NCI-H526 (cell line): Measurements from ENCODE around the gene MYL12B.
"Not testable (repeated sequence)": the region's sequence is repeated elsewhere in the genome, so short reads cannot be mapped to it uniquely, and the experiment has no call there.

Source experiments
- DNase-seq, 2 experiments: peaks; one replicate each; lab custom pipeline; 2025; lab: John Stamatoyannopoulos, UW

MYL12B gene

DNA sequence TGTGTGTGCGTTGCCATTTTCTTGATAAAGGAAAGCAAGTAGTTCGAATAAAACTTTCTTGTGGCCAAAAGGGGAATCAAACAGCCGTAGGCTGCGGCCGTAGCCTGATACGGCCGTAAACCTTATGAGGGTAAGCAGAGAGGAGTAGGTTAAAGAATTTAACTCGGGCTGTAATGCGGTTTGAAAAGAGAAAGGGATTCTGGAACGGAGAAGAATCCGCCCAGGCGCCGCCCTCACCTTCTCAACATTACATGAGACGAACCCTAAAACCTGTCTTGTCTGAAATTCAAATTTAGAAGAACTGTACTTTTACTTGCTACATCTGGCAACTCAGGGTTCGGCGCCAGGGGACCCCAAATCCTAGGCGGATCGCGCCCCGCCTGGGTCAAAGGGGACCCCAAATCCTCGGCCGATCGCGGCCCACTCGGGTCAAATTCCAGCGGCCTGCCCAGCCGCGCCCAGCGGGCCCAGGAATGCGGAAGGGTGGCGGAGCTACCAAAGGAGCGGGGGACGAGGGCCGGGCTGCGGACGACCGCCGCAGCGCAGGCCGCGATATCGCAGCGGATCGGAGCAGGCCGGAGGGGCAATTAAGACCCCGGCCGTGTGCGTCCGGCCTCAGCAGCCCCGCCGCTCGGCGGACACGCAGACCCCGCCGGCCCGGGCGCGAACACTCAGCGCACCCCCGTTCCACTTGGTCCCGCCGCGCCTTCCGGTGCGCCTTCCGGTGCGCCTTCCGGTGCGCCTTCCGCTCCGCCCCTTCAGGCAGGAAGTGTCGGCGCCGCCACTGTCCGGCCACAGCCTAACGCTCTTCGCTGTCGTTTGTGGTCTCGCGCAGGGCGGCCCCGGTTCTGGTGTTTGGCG, at the start of gene MYL12B:
TSS of gene MYL12B (plus strand) at position 761 of the 861 bp plus-strand sequence. CDS start 10,766 bp downstream, outside the sequence.
- peak; percentile 31 to 80 for DNase-seq

DNA sequence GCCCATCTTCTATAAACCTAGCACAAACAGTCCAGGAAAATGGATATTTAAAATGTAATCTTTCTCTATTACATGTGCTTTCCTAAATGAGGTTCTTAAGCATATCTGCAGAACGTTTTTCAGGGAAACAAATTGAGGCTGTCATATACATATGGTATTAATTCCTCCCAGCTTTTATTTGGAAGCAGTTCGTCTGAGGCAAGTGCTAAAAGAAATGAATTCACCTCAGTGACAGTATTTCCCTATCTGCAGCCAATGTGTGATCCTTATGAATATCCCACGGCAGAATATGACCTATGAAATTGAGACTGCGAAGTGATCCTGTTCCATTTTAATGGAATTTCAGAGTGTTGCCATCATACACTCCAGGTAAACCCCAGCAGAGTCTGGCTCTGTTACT, 49.3 kb upstream of the MYL12B start:
- DNase-seq = no peak

DNA sequence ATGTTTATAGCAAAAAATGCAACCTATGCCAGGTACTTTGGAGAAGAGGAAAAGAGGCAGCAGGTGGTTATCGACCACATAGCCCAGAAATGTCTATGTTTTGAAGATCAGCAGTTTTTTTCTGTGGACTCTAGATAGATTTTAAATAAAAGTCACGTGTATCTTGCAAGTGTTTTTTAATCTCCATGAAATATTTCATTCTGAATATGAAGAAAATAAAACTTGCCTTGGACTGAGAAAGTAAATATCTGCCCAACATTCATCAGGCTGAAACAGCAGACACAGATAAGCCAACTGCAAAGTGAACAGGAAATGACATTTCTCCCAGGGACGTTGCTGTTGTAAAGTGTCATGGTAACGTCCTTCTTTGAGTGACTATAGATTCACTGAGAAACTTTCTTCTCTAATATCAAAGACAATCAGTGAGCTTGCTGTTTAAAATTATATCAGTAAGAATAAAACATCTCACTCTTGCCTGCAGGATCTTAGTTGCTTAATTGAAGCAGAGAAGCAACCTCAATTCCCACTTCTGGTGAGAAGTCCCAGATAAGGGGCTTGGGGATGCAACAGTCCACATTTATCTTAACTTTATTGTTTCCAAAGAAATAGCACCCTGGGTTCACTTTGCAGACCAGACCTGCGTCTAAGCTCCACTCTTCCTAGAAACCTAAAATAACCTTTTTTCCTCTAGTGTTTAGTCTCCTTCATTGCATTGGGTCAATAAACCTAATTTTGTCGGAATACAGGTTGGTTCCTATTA, 48.5 kb upstream of the MYL12B start:
- DNase-seq = no peak

DNA sequence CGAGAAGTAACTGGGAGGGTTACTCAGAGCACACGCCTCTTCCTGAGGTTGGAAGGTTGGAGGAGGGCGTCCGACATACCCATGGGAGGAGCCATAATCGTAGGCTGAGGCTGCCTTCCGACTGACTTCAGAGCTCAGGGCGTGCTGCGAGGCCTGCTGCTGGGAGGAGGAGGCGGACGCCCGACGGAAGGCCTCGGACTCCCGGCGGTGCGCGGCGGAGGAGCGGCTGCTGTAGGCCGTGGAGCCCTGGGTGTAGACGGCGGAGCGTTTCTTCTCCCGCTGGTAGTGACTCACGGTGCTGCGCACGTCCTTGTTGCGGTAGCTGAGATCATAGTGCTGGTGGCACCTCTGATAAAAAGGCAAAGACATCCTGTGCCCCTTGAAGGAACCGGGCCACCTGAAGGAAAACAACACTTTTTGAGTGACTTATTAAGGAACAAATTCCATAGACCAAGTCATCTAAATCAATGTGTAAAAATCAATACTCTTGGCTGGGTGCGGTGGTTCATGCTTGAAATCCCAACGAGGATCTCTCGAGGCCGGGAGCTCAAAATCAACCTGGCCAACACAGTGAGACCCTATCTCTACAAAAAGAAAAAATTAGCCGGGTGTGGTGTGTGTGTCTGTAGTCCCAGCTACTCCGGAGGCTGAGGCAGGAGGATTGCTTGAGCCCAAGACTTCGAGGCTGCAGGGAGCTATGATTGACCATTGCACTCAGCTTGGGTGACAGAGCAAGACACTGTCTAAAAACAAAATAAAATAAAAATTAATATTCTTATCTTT, 46.9 kb upstream of the MYL12B start:
- no peak for DNase-seq

DNA sequence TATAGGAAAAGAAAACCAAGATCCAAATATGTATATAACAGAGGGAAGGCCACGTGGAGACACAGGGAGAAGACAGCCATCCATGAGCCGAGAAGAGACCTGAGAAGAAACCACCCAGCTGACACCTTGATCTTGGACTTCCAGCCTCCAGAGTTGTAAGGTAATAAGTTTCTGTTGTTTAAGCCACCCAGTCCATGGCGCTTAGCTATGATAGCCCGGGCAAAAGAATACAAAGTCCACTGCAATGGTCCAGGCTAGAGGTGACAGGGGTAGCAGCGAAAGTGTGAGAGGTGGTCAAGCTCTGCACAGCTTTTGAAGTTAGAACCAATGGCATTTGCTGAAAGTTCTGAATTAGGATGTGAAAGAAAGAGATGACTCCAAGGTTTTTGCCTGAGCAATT, 44.9 kb upstream of the MYL12B start:
- DNase-seq = no peak

DNA sequence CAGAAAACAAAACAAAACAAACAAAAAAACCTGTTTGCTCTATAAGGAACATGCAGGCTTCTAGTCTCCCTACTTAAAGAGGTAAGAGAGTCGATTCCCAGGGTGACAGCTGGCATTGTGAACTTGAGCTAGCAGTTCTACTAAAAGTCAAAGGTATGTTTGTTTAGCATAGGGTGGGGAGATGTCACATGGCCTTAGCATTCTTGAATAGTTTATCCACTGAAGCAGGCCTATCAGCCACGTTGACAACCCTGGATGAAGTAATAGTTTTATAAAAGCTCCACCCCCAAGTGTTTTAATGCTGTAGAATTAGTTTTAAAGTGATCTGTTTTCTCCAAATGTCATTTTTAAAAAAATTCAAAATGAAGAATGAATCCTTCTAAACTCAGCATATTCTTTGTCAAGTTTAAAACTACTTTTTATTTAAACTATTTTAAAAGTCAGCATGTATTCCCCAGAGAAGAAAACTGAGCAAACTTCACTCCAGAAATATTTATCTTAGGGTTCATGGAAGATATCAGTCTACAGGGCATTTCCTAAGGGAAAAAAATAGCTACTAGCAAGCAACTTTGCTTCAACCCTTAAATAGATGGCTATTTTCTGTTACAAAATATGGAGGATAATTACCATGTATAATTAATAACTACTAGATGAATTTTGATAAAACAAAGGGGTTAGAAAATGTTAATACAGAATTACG, 43.8 kb upstream of the MYL12B start:
- peak in 1 of 2 experiments; percentile 15 for DNase-seq

DNA sequence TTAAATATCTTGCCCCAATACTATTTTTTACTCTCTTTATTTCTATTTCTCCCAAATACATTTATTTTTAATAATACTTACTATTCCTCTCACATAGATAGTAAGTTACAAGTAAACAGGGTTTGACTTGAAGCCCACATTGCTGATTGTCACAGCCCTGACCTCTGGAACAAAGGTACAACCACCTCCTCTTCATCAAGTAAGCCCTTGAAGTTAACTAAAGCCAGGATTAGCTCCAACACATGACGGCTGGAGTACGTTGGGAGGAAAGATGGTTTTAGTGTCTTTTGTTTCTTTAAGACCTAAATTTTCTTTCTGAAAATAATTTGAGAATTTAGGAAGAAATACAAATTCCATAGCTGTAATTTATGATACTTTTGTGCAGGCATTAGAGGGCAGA, 43.1 kb upstream of the MYL12B start:
- DNase-seq = no peak

DNA sequence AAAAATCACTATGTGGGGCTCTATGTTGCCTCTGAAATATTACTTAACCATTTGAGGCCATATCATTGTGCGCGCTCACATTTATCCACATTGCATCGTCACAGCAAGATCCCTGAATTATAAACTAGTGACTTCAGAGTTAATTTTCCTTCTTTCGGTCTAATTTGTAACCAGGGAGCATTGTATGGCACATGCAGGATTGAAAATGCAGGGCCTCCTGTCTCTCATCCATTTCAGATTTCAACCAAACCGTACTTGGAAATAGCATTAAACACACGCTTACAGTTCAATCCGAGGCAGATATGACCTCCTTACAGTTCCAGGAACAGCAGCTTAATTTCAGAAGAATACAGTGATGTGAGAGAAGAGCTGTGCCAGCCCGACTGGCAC, 42.7 kb upstream of the MYL12B start:
- DNase-seq = no peak

DNA sequence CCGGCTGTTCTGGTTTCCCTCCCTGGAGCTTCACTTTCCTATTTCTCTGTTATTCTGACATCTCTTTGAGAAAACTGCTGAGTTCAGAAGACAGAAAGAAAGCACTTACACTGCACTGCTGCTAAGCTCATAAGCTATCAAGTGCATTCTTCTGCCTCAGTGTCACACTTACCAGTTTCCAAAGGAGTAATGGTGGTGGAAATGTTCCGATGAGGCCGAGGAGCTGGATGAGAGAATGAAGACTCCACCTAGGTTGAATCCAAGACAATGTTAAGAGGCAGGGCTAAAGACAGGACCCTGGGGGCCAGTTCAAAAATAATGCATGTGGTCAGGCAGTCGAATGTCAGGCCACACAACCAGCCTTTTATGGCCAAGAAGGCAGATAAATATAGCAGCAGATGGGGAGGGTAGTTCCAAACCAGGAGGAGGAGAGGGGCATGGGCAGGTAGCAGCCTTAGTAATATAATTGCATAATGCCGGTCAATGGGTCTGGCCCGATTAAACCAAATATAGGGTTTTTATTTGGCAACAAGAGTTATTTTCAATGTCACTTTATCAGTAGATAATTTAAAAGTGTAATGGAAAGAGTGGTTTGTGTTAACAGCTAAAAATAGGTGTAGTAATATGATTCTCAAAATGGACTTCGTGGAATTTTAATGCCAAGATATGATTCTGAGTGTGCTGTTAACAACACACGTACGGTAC, 42.1 kb upstream of the MYL12B start, which contains the start of gene MYOM1:
TSS of gene MYOM1 (minus strand) at position 338 of the 705 bp plus-strand sequence. CDS start 4,745 bp downstream, outside the sequence.
- no peak for DNase-seq

DNA sequence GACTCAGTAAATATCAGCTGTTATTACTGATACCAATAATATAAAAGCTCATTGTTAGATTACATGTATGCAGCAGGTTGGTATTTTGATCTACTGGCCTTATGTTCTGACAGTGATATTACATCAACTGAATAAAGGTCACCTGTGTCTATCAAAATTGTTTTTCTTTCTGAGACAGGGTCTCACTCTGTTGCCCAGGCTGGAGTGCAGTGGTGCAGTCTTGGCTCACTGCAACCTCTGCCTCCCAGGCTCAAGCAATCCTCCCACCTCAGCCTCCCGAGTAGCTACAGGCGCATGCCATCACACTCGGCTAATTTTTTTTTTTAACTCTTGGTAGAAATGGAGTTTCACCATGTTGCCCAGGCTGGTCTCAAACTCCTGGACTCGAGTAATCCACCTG, 41.1 kb upstream of the MYL12B start:
- not testable (repeated sequence) for DNase-seq

DNA sequence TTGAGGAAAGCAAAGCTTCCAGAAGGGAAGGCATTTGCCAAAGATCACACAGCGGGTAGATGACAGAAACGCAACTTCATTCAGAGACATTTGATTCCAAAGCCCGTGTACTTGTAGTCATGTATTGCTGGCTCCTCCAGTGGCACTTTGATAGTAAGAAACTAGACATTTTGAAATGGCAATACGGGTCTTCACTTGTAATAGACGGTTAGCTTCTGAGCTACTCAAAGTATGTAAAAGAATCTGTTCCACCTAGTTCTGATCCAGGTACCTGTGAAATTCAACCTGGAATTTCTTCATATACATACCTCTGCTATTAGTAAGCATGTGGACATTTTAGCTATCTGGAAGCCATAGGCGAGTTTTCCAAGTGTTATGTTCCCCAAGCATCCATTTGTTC, 40.4 kb upstream of the MYL12B start:
- DNase-seq = no peak

DNA sequence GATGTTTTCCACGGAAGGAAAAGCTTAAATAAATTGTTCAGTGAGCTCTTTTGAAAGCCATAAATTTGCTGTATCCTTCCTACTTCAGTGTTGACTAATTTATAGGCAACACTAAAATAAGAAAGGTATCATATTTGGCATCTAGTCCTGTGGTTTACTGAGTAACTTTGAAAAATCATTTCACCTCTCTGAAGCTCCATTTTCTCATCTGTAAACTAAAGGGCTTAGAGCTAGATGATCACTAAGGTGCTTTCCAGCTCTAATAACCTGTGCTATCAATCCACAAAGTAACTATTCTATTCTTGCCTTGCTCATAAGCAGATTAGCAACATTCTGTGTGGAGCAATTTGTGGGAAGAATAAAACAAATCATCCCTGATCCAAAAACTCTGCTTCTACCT, 38.6 kb upstream of the MYL12B start:
- DNase-seq = no peak

DNA sequence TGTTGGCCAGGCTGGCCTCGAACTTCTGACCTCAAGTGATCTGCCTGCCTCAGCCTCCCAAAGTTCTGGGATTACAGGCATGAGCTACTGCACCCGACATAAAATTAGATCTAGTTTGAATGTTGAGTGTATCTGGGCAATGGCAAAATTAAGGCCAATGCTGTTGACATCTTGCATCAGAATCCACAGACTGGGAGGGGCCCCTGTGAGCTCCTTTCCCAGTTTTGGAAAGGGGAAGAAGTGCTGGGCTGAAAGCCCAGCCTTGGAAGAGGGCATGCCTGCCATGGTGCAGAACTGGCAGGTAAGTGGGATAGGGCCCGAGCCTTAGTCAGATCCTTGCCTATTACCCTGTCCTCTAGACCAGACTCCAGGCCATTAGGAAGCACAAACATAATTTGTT, 37.7 kb upstream of the MYL12B start:
- DNase-seq = no peak

DNA sequence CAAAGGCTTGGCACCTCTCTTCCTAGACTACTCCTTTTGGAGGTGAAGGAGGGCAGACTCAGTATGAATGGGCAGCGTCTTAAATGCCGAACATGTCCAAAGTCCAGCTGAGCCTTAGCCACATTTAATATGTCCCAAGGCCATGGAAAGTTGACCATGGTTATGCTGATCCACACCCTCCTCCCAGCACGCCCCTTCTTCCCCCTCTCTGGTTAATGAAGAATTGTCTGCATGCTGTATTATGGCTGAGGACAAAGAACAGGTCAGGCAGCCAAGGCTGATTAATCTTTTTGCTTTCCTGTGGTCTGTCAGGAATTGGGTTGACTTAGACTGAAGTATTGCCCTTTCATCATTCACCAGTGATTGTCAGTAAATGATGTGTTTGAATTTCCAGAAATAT, 36.3 kb upstream of the MYL12B start:
- DNase-seq = no peak

DNA sequence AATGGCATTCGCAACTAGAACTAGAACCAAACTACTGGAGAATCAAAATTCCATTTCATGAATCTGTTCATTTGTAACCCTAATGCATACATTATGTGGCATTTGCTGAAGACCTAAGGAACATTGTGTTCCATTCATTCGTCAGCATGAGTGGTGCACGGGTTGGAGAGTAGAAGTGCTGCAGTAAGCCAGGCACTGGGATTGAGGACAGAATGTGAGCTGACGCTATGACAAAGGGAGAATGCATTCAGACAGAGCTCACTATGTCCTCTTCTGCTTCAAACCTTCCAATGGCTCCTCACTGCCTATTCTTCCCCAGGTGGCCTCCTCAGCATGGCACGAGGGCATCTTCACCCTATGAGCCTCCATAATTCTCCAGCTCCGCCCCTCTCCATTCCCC, 35.9 kb upstream of the MYL12B start:
- DNase-seq = no peak

DNA sequence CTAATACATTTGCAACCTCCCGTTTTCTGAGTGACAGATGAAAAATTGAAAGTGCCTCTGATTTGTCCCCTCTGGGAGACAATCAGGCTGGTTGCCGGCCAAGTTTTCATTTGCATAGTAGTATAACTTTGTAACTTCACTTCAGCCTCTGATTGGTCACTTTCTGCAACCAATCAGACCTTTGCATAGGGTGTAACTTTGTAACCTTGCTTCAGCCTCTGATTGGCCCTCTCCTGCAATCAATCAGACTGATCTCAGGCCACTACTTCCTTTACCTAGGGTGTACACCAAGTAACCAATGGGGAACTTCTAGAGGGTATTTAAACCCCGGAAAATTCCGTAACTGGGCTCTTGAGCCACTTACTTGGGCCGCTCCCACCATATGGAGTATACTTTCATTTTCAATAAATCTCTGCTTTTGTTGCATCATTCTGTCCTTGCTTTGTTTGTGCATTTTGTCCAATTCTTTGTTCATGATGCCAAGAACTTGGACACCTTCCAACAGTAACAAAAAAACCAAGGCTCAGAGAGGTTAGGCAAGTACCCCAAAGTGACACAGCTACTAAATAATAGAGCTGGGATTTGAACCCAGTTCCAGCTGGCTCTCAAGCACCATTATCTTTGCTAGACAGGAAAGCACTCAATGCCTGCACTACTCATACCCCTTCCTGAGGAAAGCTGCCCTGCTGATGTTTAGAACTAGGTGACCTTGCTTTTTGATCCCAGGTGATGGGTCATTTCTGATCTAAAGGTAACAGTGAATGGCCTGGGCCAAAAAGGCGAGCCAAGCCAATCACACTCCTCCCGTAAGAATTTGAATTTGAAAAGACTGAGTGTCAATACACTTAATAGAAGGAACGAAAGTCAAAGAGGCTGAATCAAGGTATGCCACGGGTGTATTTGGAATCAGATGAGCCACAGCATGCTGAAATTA, 31.3 kb upstream of the MYL12B start:
- DNase-seq = no peak

DNA sequence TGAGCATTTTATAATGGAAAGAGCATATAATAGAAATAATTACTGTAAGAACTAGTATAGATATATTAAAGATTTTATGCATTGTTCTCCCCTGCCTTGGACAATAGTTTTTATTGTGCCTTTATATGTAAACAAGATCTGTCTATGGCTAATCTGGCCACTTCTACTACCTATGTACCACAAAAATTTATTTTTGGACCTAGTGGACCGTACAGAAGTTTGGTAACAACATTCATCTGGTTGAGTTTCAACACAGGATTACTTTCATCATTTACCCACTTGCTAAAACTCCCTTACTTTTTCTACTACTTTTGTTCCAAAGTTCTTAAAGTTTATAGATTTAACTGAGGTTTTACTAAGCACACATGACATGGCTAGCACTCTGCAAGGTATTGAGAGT, 28.9 kb upstream of the MYL12B start:
- DNase-seq = no peak

DNA sequence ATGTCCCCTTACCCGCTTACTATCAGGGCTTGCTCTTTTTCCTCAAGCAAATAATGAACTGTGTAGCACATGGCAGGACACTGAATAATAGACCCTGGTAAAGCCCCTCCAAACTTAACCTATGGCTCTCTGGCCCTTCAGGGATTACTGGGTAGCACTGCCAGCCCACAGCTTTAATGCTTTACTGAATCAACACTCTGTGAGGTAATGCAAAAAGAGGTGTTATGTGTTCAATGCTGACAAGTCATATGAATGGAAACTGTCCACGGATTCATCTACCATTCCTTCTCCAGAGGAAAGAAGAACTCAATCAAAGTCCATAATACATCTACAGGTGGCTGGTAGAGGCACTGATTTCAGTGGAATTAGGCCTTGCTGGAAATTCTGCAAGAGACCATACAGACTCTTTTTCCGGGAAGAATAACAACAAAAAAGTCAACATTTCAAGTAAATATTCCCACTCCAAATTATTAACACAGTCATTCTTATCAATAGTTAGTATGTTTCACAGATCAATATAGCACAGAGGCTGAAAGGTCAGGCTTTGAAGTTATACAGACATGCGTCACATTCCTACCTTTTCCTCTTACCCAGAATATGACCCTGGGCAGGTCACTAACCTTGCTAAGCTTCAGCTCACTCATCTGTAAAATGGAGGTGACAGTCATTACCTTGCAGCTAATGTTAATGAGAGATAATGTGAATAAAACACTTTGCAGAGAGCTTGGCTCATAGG, 28.3 kb upstream of the MYL12B start:
- no peak for DNase-seq

DNA sequence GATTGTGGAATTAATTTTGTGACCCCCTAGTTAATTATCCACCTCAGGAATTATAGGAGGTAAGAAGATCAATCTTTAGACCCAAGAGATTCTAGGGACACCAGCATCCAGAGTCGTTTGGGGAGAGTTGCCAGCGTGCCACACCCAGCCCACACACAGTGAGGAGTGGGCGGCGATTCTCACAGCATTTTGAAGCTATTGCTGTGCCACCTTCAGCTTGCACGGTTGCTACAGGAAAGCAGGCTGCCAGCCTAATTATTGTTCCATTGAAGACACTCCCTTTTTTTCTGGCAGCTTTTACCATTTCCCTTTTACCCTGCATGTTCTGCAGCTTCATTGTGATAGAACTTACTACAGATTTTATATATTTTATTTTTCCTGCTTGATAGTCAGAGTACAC, 27.5 kb upstream of the MYL12B start:
- DNase-seq = no peak
